ENCODE results near the gene NPAS3.

DNA sequence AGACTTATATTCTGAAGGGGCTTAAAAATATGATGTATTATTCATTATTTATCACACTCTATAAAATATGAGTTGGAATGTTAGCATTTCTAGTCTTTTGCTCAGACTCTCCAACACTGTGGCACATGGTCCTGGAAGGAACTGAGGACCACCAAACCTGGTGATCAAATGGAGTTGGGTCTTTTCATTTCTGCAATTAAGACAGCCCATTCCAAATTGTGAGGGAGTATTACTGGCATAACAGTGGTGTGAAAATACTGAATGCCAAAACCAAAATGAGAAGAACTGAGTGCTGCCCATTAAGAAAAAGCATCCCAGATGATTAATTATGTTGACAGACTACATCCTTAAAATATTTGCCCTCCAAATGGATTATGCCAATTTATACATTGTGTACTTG, 90.8 kb downstream of the NPAS3 start:
- TF ChIP-seq, protein P1, sequence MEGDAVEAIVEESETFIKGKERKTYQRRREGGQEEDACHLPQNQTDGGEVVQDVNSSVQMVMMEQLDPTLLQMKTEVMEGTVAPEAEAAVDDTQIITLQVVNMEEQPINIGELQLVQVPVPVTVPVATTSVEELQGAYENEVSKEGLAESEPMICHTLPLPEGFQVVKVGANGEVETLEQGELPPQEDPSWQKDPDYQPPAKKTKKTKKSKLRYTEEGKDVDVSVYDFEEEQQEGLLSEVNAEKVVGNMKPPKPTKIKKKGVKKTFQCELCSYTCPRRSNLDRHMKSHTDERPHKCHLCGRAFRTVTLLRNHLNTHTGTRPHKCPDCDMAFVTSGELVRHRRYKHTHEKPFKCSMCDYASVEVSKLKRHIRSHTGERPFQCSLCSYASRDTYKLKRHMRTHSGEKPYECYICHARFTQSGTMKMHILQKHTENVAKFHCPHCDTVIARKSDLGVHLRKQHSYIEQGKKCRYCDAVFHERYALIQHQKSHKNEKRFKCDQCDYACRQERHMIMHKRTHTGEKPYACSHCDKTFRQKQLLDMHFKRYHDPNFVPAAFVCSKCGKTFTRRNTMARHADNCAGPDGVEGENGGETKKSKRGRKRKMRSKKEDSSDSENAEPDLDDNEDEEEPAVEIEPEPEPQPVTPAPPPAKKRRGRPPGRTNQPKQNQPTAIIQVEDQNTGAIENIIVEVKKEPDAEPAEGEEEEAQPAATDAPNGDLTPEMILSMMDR (conservative IDR thresholded peaks at IDR 0.05 in 1 of 2, IDR thresholded peaks at IDR 0.05 in 1 of 2; ENCODE audit: low read depth in 1 of 2, low read length in 2 of 2) = no peak
- TF ChIP-seq EZH2 (IDR thresholded peaks at IDR 0.05; ENCODE audit: low read length, missing control alignments) = no peak
